DOHH2 (cell line): Measurements from ENCODE around the gene IZUMO3.

Experiments used
- H3F3A ChIP-seq: fragments of 200-600 bp; sonication (generic), shearing (Covaris generic); 2 replicates; pipeline ENCODE4 v1.6.0; 2016; ENCODE audit warnings: antibody characterized with exemption, mild to moderate bottlenecking; ENCODE audit not compliant: control insufficient read depth, insufficient read depth
- H3K27ac ChIP-seq: fragments of 200-600 bp; sonication (generic); 2 replicates; pipeline ENCODE4 v1.5.1; 2014; ENCODE audit warnings: low read depth, mild to moderate bottlenecking, low read length, moderate library complexity
- H3K27me3 ChIP-seq: fragments of 200-600 bp; sonication (generic); 2 replicates; pipeline ENCODE4 v1.6.1; 2014; ENCODE audit warnings: mild to moderate bottlenecking, low read length, mixed read lengths; ENCODE audit not compliant: control insufficient read depth
- H3K36me3 ChIP-seq: fragments of 200-600 bp; sonication (generic); 2 replicates; pipeline ENCODE4 v1.6.1; 2014; ENCODE audit warnings: mild to moderate bottlenecking, low read length, moderate library complexity, mixed read lengths; ENCODE audit not compliant: control insufficient read depth
- H3K4me1 ChIP-seq: fragments of 200-600 bp; sonication (generic); 2 replicates; pipeline ENCODE4 v1.6.1; 2014; ENCODE audit warnings: mild to moderate bottlenecking, low read length, mixed read lengths; ENCODE audit not compliant: control insufficient read depth
- H3K4me2 ChIP-seq: fragments of 200-600 bp; sonication (generic); 2 replicates; pipeline ENCODE4 v1.6.0; 2014; ENCODE audit warnings: mild to moderate bottlenecking, low read length, moderate library complexity
- H3K4me3 ChIP-seq: fragments of 200-600 bp; sonication (generic); 2 replicates; pipeline ENCODE4 v1.5.1; 2014; ENCODE audit warnings: mild to moderate bottlenecking, low read length, mixed read lengths
- H3K79me2 ChIP-seq: fragments of 200-600 bp; sonication (generic); 2 replicates; pipeline ENCODE4 v1.6.1; 2014; ENCODE audit warnings: mild to moderate bottlenecking, low read length, mixed read lengths; ENCODE audit not compliant: control insufficient read depth
- H3K9me2 ChIP-seq: fragments of 200-600 bp; sonication (generic); replicated peaks from 2 replicates; pipeline ENCODE4 v1.6.1; 2014; ENCODE audit warnings: mild to moderate bottlenecking, low read length, mixed read lengths; ENCODE audit not compliant: control insufficient read depth
- H3K9me3 ChIP-seq: fragments of 200-600 bp; sonication (generic); 2 replicates; pipeline ENCODE4 v1.6.1; 2014; ENCODE audit warnings: antibody characterized with exemption, low read length, mixed read lengths; ENCODE audit not compliant: control insufficient read depth, insufficient read depth
- H4K20me1 ChIP-seq: fragments of 200-600 bp; sonication (generic); 2 replicates; pipeline ENCODE4 v1.6.0; 2014; ENCODE audit warnings: low read depth, mild to moderate bottlenecking, antibody characterized with exemption, low read length, moderate library complexity; ENCODE audit not compliant: control insufficient read depth, insufficient read depth
- EZH2phosphoT487 ChIP-seq: fragments of 200-600 bp; sonication (generic); IDR thresholded peaks from 2 replicates; pipeline ENCODE4 v1.6.1; 2017; ENCODE audit warnings: borderline replicate concordance, mild to moderate bottlenecking, antibody characterized with exemption, low read length, moderate library complexity, mixed read lengths
- TF ChIP-seq, protein P1 (sequence below): fragments of 200-600 bp; sonication (generic); IDR thresholded peaks from one replicate; pipeline ENCODE4 v1.5.1; 2014; ENCODE audit warnings: antibody characterized with exemption, mild to moderate bottlenecking, low read depth, low read length; ENCODE audit not compliant: poor library complexity, severe bottlenecking

The IZUMO3 gene

DNA sequence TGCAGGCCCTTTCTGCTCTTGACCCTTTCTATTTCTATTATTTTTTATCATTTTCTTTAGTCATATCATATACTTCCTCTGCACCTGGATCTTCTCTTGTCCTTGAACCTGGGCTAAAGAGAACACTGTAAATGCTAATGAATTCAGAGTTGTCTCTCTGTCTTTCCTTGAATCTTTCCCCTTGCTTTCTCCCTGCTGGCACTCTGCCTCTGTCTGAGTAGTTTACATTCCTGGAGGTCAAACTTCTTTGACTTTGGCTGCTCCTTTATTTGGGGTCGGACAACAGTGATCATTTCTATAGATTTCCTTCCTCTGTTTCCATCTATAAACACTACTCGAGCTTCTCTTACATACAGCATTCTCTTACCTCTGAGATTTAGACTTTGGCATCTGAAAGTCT lies 47.1 kb downstream of the IZUMO3 start:
- H3K4me1 ChIP-seq, result no peaks in the 10 kb centered on the region
- no peaks in the 10 kb centered on the region for H4K20me1 ChIP-seq
- H3K4me2 ChIP-seq, result no peak overlapping the region
- no peak overlapping the region for H3K4me3 ChIP-seq
- no peaks in the 10 kb centered on the region for H3K9me2 ChIP-seq
- H3K36me3 ChIP-seq, result no peaks in the 10 kb centered on the region
- no peak overlapping the region for H3K27ac ChIP-seq
- no peaks in the 10 kb centered on the region for H3F3A ChIP-seq
- no peaks in the 10 kb centered on the region for H3K9me3 ChIP-seq
- no peaks in the 10 kb centered on the region for H3K27me3 ChIP-seq
- TF ChIP-seq, protein P1, sequence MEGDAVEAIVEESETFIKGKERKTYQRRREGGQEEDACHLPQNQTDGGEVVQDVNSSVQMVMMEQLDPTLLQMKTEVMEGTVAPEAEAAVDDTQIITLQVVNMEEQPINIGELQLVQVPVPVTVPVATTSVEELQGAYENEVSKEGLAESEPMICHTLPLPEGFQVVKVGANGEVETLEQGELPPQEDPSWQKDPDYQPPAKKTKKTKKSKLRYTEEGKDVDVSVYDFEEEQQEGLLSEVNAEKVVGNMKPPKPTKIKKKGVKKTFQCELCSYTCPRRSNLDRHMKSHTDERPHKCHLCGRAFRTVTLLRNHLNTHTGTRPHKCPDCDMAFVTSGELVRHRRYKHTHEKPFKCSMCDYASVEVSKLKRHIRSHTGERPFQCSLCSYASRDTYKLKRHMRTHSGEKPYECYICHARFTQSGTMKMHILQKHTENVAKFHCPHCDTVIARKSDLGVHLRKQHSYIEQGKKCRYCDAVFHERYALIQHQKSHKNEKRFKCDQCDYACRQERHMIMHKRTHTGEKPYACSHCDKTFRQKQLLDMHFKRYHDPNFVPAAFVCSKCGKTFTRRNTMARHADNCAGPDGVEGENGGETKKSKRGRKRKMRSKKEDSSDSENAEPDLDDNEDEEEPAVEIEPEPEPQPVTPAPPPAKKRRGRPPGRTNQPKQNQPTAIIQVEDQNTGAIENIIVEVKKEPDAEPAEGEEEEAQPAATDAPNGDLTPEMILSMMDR, result no peak
- TF ChIP-seq EZH2phosphoT487, result no peak
- no peaks in the 10 kb centered on the region for H3K79me2 ChIP-seq

- H3K4me1 ChIP-seq, result no peaks in the 10 kb centered on the region
- H3K4me2 ChIP-seq, result no peak overlapping the region
- H3F3A ChIP-seq, result no peaks in the 10 kb centered on the region
- no peaks in the 10 kb centered on the region for H3K27me3 ChIP-seq
- H3K79me2 ChIP-seq, result no peaks in the 10 kb centered on the region
- no peak for TF ChIP-seq EZH2phosphoT487
- TF ChIP-seq, protein P1, result no peak
- H3K36me3 ChIP-seq, result no peaks in the 10 kb centered on the region
- no peak overlapping the region for H3K4me3 ChIP-seq
- no peak overlapping the region for H3K27ac ChIP-seq
- no peaks in the 10 kb centered on the region for H4K20me1 ChIP-seq
- no peaks in the 10 kb centered on the region for H3K9me3 ChIP-seq
- no peaks in the 10 kb centered on the region for H3K9me2 ChIP-seq
Measured at GRCh38 chr9:24497671-24498070, 48.0 kb downstream of the IZUMO3 start.
